K562 (cell line): ENCODE measurements around the gene PIK3R6. TPM values are rescaled to one million over a fixed set of nuclear protein-coding genes. Genes with fewer than 3 reads are reported as not detected.

Experiments used
- CTCFL ChIP-seq: IDR thresholded peaks from 2 replicates; pipeline ENCODE4 v1.6.1; 2011; ENCODE audit warnings: borderline replicate concordance, low read depth, mild to moderate bottlenecking, moderate library complexity, low read length; ENCODE audit not compliant: insufficient read depth, poor library complexity, severe bottlenecking
- SFPQ ChIP-seq: fragments of 200-400 bp; formaldehyde crosslinking; IDR thresholded peaks from 2 replicates; pipeline ENCODE4 v1.6.1; 2017; ENCODE audit warnings: mild to moderate bottlenecking, low read depth, low read length, moderate library complexity
- ZNF277 ChIP-seq: fragments of 250-450 bp; sonication (Bioruptor Pico); IDR thresholded peaks from 2 replicates; pipeline ENCODE4 v1.8.0; 2022; ENCODE audit warnings: inconsistent platforms, mild to moderate bottlenecking, moderate library complexity, borderline replicate concordance
- polyA plus RNA-seq, 8 experiments: library from polyadenylated mRNA; depleted of rRNA in 4 of 8; stranded (reverse) in 5 of 8; unstranded in 3 of 8; fragments of >200 nt; fragmentation: Nextera tagmentation in 2 of 8; fragmentation: Illumina TruSeq in 1 of 8; extraction: Ambion mirVana in 2 of 8; extraction: Trizol in 1 of 8; gene quantifications; 2 replicates each; pipeline versions ENCODE4 v1.2.1 to v1.2.3, GENCODE V29; 2011 to 2014; ENCODE audit warnings: inconsistent platforms in 1 of 8, missing spikeins in 1 of 8
- total RNA-seq, 7 experiments: library from RNA; depleted of rRNA in 6 of 7; stranded (reverse); fragments of >200 nt in 6 of 7; fragmentation: Illumina TruSeq in 2 of 7; extraction: Trizol in 2 of 7; gene quantifications; 2 replicates each; pipeline versions ENCODE4 v1.2.1 to v1.2.3, GENCODE V29; 2011 to 2021; ENCODE audit warnings: low replicate concordance in 1 of 7
- TF ChIP-seq, protein P1 (sequence below): fragments of 450-650 bp; IDR thresholded peaks from 2 replicates; pipeline ENCODE4 v1.6.1; 2017; ENCODE audit warnings: antibody characterized with exemption, mild to moderate bottlenecking

PIK3R6 gene
- total and polyA plus RNA-seq, 9 of the 15 experiments (the other 6 are each of a cell fraction or from before 2014, with no cell fraction given), result 0.04 TPM; not detected in 8

GRCh38 chr17:8913879-8914278 lies 46.4 kb upstream of the PIK3R6 start (continued):
- TF ChIP-seq, protein P1, sequence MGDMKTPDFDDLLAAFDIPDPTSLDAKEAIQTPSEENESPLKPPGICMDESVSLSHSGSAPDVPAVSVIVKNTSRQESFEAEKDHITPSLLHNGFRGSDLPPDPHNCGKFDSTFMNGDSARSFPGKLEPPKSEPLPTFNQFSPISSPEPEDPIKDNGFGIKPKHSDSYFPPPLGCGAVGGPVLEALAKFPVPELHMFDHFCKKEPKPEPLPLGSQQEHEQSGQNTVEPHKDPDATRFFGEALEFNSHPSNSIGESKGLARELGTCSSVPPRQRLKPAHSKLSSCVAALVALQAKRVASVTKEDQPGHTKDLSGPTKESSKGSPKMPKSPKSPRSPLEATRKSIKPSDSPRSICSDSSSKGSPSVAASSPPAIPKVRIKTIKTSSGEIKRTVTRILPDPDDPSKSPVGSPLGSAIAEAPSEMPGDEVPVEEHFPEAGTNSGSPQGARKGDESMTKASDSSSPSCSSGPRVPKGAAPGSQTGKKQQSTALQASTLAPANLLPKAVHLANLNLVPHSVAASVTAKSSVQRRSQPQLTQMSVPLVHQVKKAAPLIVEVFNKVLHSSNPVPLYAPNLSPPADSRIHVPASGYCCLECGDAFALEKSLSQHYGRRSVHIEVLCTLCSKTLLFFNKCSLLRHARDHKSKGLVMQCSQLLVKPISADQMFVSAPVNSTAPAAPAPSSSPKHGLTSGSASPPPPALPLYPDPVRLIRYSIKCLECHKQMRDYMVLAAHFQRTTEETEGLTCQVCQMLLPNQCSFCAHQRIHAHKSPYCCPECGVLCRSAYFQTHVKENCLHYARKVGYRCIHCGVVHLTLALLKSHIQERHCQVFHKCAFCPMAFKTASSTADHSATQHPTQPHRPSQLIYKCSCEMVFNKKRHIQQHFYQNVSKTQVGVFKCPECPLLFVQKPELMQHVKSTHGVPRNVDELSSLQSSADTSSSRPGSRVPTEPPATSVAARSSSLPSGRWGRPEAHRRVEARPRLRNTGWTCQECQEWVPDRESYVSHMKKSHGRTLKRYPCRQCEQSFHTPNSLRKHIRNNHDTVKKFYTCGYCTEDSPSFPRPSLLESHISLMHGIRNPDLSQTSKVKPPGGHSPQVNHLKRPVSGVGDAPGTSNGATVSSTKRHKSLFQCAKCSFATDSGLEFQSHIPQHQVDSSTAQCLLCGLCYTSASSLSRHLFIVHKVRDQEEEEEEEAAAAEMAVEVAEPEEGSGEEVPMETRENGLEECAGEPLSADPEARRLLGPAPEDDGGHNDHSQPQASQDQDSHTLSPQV, result no peak
- no peak for TF ChIP-seq ZNF277 (CRISPR knock-in tag)
- TF ChIP-seq SFPQ, result no peak
- TF ChIP-seq CTCFL, result no peak
